Upper lobe of left lung (tissue), 6 donors: Measurements from ENCODE around the gene RGL3. TPM values are rescaled to one million over a fixed set of nuclear protein-coding genes. Genes with fewer than 3 reads are reported as not detected.
A peak's percentile ranks its signal among the peaks of the same experiment; 100 is the strongest.

Source experiments
- ATAC-seq, 2 donors: fragments of 200-7000 bp; cut with Tn5 transposase; one replicate each; pipeline ENCODE4 v1.9.1; 2022; ENCODE audit warnings: mild to moderate bottlenecking in 2 of 2, moderate library complexity in 2 of 2; ENCODE audit not compliant: low FRiP score in 2 of 2
- DNase-seq, 2 donors: peaks; one replicate each; pipeline ENCODE4 v3.0.0-alpha.2; 2019 to 2020
- H3K27ac ChIP-seq, 4 donors: fragments of 200-600 bp; sonication (generic); one replicate each; pipeline ENCODE4 v1.5.1; 2016 to 2019
- H3K27me3 ChIP-seq, 4 donors: fragments of 200-600 bp; sonication (generic); one replicate each; pipeline ENCODE4 v1.5.1; 2017 to 2019
- H3K36me3 ChIP-seq, 4 donors: fragments of 200-600 bp; sonication (generic); one replicate each; pipeline ENCODE4 v1.5.1; 2016 to 2019
- H3K4me1 ChIP-seq, 4 donors: fragments of 200-600 bp; sonication (generic); one replicate each; pipeline ENCODE4 v1.5.1; 2018 to 2019
- H3K4me3 ChIP-seq, 4 donors: fragments of 200-600 bp; sonication (generic); one replicate each; pipeline ENCODE4 v1.5.1; 2017 to 2019; ENCODE audit warnings: mild to moderate bottlenecking in 2 of 4, moderate library complexity in 1 of 4
- H3K9me3 ChIP-seq, 4 donors: fragments of 200-600 bp; sonication (generic); one replicate each; pipeline ENCODE4 v1.5.1; 2018 to 2019
- EP300 ChIP-seq, 4 donors: sonication (generic); formaldehyde crosslinking; IDR thresholded peaks; one replicate each; pipeline ENCODE4 v1.5.1; 2017; ENCODE audit warnings: antibody characterized with exemption in 4 of 4, control low read depth in 2 of 4
- POLR2A ChIP-seq, 4 donors: fragments of 450-650 bp; IDR thresholded peaks; one replicate each; pipeline ENCODE4 v1.5.1; 2016 to 2017; ENCODE audit warnings: antibody characterized with exemption in 4 of 4, mild to moderate bottlenecking in 2 of 4
- POLR2AphosphoS5 ChIP-seq, 2 donors: sonication (generic); formaldehyde crosslinking; IDR thresholded peaks; one replicate each; pipeline ENCODE4 v1.5.1; 2017; ENCODE audit warnings: antibody characterized with exemption in 2 of 2
- WGBS, 2 donors: methylation state at CpG; one replicate each; pipeline ENCODE4 v1.1.5; 2017 to 2018; 5-methylcytosine and 5-hydroxymethylcytosine counted together
- total RNA-seq, 6 donors: library from RNA; depleted of rRNA in 4 of 6; stranded (reverse); fragments of >200 nt in 4 of 6; gene quantifications; one replicate each; pipeline versions ENCODE4 v1.1.0 to v1.2.1, GENCODE V29; 2016 to 2021
- TF ChIP-seq, protein P1 (sequence below), 6 experiments: fragments of 450-650 bp in 4 of 6; fragments of 200-600 bp in 2 of 6; sonication (generic) in 2 of 6; IDR thresholded peaks; one replicate each; pipeline ENCODE4 v1.5.1; 2016 to 2019; ENCODE audit warnings: antibody characterized with exemption in 6 of 6
- donor health status: DM: no; HTN: no; CAD: no; lungs with moderate emphysema.
- donor health status: DM: no; HTN: yes; CAD: no; lungs with severe emphysema.

The RGL3 gene
- total RNA-seq, 6 donors from 2014 or later: 18.5 to 242 (median 44.6) TPM

DNA sequence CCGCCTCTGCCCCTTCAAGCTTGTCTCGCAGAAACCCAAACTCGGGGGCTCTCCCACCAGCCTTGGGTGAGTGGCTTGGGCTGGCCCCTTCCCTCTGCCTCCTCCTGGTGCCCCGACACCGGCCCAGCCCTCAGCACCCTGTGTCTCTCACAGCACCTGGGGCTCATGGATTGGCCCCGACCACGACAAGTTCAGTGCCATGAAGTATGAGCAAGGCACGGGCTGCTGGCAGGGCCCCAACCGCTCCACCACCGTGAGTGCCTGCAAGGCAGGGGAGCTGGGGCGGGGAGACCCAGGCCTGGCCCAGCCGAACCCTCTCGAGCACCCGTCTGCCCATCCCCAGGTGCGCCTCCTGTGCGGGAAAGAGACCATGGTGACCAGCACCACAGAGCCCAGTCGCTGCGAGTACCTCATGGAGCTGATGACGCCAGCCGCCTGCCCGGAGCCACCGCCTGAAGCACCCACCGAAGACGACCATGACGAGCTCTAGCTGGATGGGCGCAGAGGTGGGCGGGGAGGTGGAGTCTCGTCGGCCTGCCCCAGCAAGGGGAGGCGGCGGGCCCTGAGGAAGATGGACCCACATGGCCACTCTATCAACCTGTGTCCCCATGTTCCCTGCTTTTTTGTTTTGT lies 29.9 kb upstream of the RGL3 start:
- Histone ChIP-seq H3K36me3 (peaks cover 14 to 69% (median 66%) of the 10 kb centered on the region in 4 donors), H3K4me3 (no peak overlapping the region), H3K4me1 (peaks cover 0 to 4% (median 0%) of the 10 kb centered on the region in 4 donors), H3K27me3 (no peaks in the 10 kb centered on the region), H3K27ac (no peak overlapping the region), H3K9me3 (no peaks in the 10 kb centered on the region)
- TF ChIP-seq EP300 (IDR thresholded peaks at IDR 0.05): no peak
- TF ChIP-seq, protein P1, sequence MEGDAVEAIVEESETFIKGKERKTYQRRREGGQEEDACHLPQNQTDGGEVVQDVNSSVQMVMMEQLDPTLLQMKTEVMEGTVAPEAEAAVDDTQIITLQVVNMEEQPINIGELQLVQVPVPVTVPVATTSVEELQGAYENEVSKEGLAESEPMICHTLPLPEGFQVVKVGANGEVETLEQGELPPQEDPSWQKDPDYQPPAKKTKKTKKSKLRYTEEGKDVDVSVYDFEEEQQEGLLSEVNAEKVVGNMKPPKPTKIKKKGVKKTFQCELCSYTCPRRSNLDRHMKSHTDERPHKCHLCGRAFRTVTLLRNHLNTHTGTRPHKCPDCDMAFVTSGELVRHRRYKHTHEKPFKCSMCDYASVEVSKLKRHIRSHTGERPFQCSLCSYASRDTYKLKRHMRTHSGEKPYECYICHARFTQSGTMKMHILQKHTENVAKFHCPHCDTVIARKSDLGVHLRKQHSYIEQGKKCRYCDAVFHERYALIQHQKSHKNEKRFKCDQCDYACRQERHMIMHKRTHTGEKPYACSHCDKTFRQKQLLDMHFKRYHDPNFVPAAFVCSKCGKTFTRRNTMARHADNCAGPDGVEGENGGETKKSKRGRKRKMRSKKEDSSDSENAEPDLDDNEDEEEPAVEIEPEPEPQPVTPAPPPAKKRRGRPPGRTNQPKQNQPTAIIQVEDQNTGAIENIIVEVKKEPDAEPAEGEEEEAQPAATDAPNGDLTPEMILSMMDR (IDR thresholded peaks at IDR 0.05): no peak
- no peak for ATAC-seq
- 93 to 94% methylated on average over 27 to 31 of the region's 31 CpGs for WGBS, 2 donors
- DNase-seq: peak in 1 of 2 donors; percentile 79

DNA sequence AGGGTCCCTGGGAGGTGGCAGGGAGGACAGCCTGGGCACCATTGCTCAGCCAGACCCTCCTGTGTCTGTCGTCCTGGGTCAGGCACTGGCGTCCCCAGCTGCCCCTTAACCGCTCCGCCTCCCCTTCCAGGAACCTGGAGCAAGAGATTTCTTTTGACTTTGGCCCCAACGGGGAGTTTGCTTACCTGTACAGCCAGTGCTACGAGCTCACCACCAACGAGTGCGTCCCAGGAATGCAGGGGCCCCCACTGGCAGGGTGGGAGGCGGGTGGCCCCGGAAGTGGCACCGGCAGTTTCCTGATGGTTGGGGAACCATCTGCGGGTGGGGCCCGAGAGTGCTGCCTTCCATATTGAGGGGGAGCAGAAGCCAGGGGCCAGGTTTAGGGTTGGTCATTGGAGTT lies 29.3 kb upstream of the RGL3 start:
- Histone ChIP-seq H3K4me1 (peaks cover 0 to 4% (median 0%) of the 10 kb centered on the region in 4 donors), H3K27me3 (no peaks in the 10 kb centered on the region), H3K4me3 (no peak overlapping the region), H3K9me3 (no peaks in the 10 kb centered on the region), H3K36me3 (peaks cover 14 to 75% (median 70%) of the 10 kb centered on the region in 4 donors), H3K27ac (no peak overlapping the region)
- ATAC-seq: no peak
- no peak for TF ChIP-seq EP300 (IDR thresholded peaks at IDR 0.05)
- TF ChIP-seq, protein P1 (IDR thresholded peaks at IDR 0.05): no peak
- no peak for TF ChIP-seq POLR2AphosphoS5 (IDR thresholded peaks at IDR 0.05)
- no peak for DNase-seq
- 78 to 93% methylated on average over 12 of the region's 13 CpGs for WGBS, 2 donors

DNA sequence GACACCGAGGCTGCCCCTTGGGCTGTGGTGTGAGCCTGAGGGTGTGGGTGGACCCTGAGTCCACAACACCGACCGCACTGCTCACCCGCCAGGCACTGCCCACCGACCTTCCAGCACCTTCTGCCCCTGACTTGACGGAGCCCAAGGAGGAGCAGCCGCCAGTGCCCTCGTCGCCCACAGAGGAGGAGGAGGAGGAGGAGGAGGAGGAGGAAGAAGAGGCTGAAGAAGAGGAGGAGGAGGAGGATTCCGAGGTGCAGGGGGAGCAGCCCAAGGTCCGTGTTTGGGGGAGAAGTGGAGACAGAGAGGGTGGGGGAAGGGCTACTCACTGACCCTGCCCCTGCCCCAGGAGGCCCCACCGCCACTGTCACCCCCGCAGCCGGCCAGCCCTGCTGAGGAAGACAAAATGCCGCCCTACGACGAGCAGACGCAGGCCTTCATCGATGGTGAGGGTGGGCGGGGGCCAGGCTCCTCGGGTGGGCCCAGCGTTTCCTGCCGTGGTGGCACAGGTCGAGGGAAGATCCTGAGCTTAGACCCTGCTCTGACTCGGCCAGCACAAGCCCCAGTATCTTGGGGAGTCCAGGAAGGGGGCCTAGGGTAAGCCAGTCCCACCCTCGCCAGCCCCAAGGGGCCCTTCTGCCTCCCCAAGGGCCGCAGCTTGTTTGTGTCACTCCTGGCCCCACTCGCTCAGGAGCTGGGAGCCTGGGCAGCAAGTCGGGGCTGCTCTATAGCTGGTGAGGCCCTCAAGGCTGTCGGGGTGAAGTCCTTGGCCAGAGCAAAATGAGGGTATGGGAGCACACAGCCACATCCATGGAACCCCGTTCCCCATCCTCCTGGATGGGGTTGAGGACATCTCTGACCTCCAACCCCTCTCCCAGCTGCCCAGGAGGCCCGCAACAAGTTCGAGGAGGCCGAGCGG lies 28.5 kb upstream of the RGL3 start:
- ATAC-seq (no peak), DNase-seq (no peak)
- WGBS, 2 donors: 91% methylated on average over 10 to 31 of the region's 35 CpGs
- Histone ChIP-seq H3K27me3 (no peaks in the 10 kb centered on the region), H3K27ac (no peak overlapping the region), H3K4me1 (peaks cover 0 to 4% (median 0%) of the 10 kb centered on the region in 4 donors), H3K36me3 (peaks cover 15 to 83% (median 78%) of the 10 kb centered on the region in 4 donors), H3K4me3 (no peak overlapping the region), H3K9me3 (no peaks in the 10 kb centered on the region)
- no peak for TF ChIP-seq POLR2A (IDR thresholded peaks at IDR 0.05)
- no peak for TF ChIP-seq POLR2AphosphoS5 (IDR thresholded peaks at IDR 0.05)
- no peak for TF ChIP-seq EP300 (IDR thresholded peaks at IDR 0.05)
- TF ChIP-seq, protein P1 (IDR thresholded peaks at IDR 0.05): no peak

DNA sequence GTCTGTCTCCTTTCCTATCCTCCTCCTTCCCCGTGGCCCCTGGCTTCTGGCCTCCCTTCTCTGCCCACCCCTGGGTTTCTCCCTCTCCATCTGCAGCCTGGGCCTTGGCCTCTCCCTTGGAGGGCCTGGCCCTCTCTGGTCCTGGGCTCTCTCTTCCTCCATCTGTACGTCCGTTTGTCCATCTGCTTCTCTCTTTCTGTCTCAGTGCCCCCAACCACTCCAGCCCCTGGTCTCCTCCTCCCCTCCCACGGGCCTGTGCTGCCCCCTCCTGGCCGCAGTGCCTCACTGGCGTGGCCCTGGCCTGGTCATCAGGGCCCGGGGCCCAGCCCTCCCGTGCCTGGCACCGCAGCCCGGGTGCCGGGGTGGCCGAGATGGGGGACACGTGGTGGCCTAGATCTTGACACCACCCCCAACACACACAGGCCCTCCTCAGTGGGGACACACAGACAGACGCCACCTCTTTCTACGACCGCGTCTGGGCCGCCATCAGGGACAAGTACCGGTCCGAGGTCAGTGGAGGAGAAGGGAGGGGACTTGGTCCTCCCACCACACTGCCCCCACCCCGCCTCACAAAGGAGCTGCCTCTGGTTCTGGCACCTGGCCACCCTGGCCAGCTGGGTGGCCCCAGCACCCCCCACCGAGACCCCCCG lies 27.7 kb upstream of the RGL3 start:
- Histone ChIP-seq H3K9me3 (no peaks in the 10 kb centered on the region), H3K4me3 (no peak overlapping the region), H3K4me1 (peaks cover 0 to under 1% (median 0%) of the 10 kb centered on the region in 4 donors), H3K27me3 (no peaks in the 10 kb centered on the region), H3K27ac (peak overlapping the region in 1 of 4 donors; percentile 4), H3K36me3 (peaks cover 22 to 92% (median 85%) of the 10 kb centered on the region in 4 donors)
- peak; percentile 78 to 79 for ATAC-seq
- peak; percentile 48 to 92 for DNase-seq
- 57 to 71% methylated on average over 7 to 20 of the region's 23 CpGs for WGBS, 2 donors
- TF ChIP-seq, protein P1 (IDR thresholded peaks at IDR 0.05): peak; percentile 67 to 92 (median 85)
- TF ChIP-seq EP300 (IDR thresholded peaks at IDR 0.05): no peak
